A204.1 (cell line): ENCODE data around the gene CPOX.
"Not testable (repeated sequence)": the region's sequence is repeated elsewhere in the genome, so short reads cannot be mapped to it uniquely, and the experiment has no call there.

Experiments
- FAIRE-seq: peaks from 2 replicates; lab custom pipeline; 2012; peaks lifted over from hg19 to GRCh38; lab: Jason Lieb, UNC

The CPOX gene

GRCh38 chr3:98593046-98593936 is at the start of gene CPOX:
Gene CPOX (minus strand): TSS chr3:98593611. CDS start chr3:98593504, 107 bp downstream.
- FAIRE-seq: peak; percentile 80

- FAIRE-seq: not testable (repeated sequence)
Measured at GRCh38 chr3:98642769-98643168, 49.4 kb upstream of the CPOX start.

- not testable (repeated sequence) for FAIRE-seq
Measured at GRCh38 chr3:98641756-98642155, 48.3 kb upstream of the CPOX start.

- FAIRE-seq: not testable (repeated sequence)
Measured at GRCh38 chr3:98638515-98638914, 45.1 kb upstream of the CPOX start.

GRCh38 chr3:98630416-98630815 is 37.0 kb upstream of the CPOX start:
- FAIRE-seq: no peak

- FAIRE-seq: no peak
Measured at GRCh38 chr3:98628317-98628716, 34.9 kb upstream of the CPOX start.

- no peak for FAIRE-seq
Measured at GRCh38 chr3:98626151-98626550, 32.7 kb upstream of the CPOX start.

GRCh38 chr3:98623572-98624280 is 30.3 kb upstream of the CPOX start:
- FAIRE-seq: no peak

- FAIRE-seq: no peak
Measured at GRCh38 chr3:98617841-98618240, 24.4 kb upstream of the CPOX start.

- no peak for FAIRE-seq
Measured at GRCh38 chr3:98613616-98614015, 20.2 kb upstream of the CPOX start.

- no peak for FAIRE-seq
Measured at GRCh38 chr3:98612996-98613517, 19.6 kb upstream of the CPOX start.

GRCh38 chr3:98612587-98612986 is 19.2 kb upstream of the CPOX start:
- no peak for FAIRE-seq

GRCh38 chr3:98608029-98608428 is 14.6 kb upstream of the CPOX start:
- FAIRE-seq: no peak

- no peak for FAIRE-seq
Measured at GRCh38 chr3:98603580-98603979, 10.2 kb upstream of the CPOX start.

GRCh38 chr3:98602078-98602678 is 8.8 kb upstream of the CPOX start:
- peak; percentile 95 for FAIRE-seq

- FAIRE-seq: no peak
Measured at GRCh38 chr3:98601180-98601579, 7.8 kb upstream of the CPOX start.

GRCh38 chr3:98600412-98601095 is 7.1 kb upstream of the CPOX start:
- FAIRE-seq: no peak

- no peak for FAIRE-seq
Measured at GRCh38 chr3:98599647-98600411, 6.4 kb upstream of the CPOX start.

- FAIRE-seq: no peak
Measured at GRCh38 chr3:98598492-98598891, 5.1 kb upstream of the CPOX start.

GRCh38 chr3:98596541-98597500 is 3.4 kb upstream of the CPOX start:
- peak; percentile 30 for FAIRE-seq
